ENCODE measurements around the gene EXOC6B.

- TF ChIP-seq CTCF (IDR thresholded peaks at IDR 0.05), result no peak
- TF ChIP-seq POLR2A (IDR thresholded peaks at IDR 0.05), result no peak
Observed at GRCh38 chr2:72128059-72128842, 697.6 kb downstream of the EXOC6B start.
